ENCODE measurements around the gene SUGCT.

The SUGCT gene

GRCh38 chr7:40784176-40784575 lies 649.4 kb downstream of the SUGCT start:
- no peak for DNase-seq (ENCODE audit: low read depth, low spot score)
- H3K27ac ChIP-seq, result no peak overlapping the region

- H3K27ac ChIP-seq, result no peak overlapping the region
- DNase-seq (ENCODE audit: low read depth, low spot score), result no peak
Observed at GRCh38 chr7:40786909-40787308, 652.1 kb downstream of the SUGCT start.

- no peak for DNase-seq (ENCODE audit: low read depth, low spot score)
- H3K27ac ChIP-seq, result no peak overlapping the region
Observed at GRCh38 chr7:40793132-40793531, 658.3 kb downstream of the SUGCT start.

- no peak overlapping the region for H3K27ac ChIP-seq
- DNase-seq (ENCODE audit: low read depth, low spot score), result no peak
Observed at GRCh38 chr7:40795607-40796006, 660.8 kb downstream of the SUGCT start.

GRCh38 chr7:40796723-40797122 lies 661.9 kb downstream of the SUGCT start:
- H3K27ac ChIP-seq, result no peak overlapping the region
- DNase-seq (ENCODE audit: low read depth, low spot score), result no peak

GRCh38 chr7:40798613-40799012 lies 663.8 kb downstream of the SUGCT start:
- H3K27ac ChIP-seq, result no peak overlapping the region
- no peak for DNase-seq (ENCODE audit: low read depth, low spot score)

GRCh38 chr7:40799493-40800403 lies 664.9 kb downstream of the SUGCT start:
- H3K27ac ChIP-seq, result no peak overlapping the region
- DNase-seq (ENCODE audit: low read depth, low spot score), result no peak

GRCh38 chr7:40800771-40801170 lies 666.0 kb downstream of the SUGCT start:
- no peak for DNase-seq (ENCODE audit: low read depth, low spot score)
- no peak overlapping the region for H3K27ac ChIP-seq

- no peak overlapping the region for H3K27ac ChIP-seq
- no peak for DNase-seq (ENCODE audit: low read depth, low spot score)
Observed at GRCh38 chr7:40802497-40802896, 667.7 kb downstream of the SUGCT start.

- no peak for DNase-seq (ENCODE audit: low read depth, low spot score)
- no peak overlapping the region for H3K27ac ChIP-seq
Observed at GRCh38 chr7:40804477-40805215, 669.8 kb downstream of the SUGCT start.

- H3K27ac ChIP-seq, result no peak overlapping the region
- DNase-seq (ENCODE audit: low read depth, low spot score), result no peak
Observed at GRCh38 chr7:40805361-40805760, 670.6 kb downstream of the SUGCT start.

GRCh38 chr7:40808378-40808942 lies 673.7 kb downstream of the SUGCT start:
- H3K27ac ChIP-seq, result peak overlapping the region; percentile 58
- no peak for DNase-seq (ENCODE audit: low read depth, low spot score)

- no peak overlapping the region for H3K27ac ChIP-seq
- no peak for DNase-seq (ENCODE audit: low read depth, low spot score)
Observed at GRCh38 chr7:40810274-40810673, 675.5 kb downstream of the SUGCT start.

- no peak overlapping the region for H3K27ac ChIP-seq
- DNase-seq (ENCODE audit: low read depth, low spot score), result no peak
Observed at GRCh38 chr7:40811666-40812065, 676.9 kb downstream of the SUGCT start.

- peak overlapping the region; percentile 89 for H3K27ac ChIP-seq
- no peak for DNase-seq (ENCODE audit: low read depth, low spot score)
Observed at GRCh38 chr7:40815022-40815421, 680.2 kb downstream of the SUGCT start.

GRCh38 chr7:40815512-40815911 lies 680.7 kb downstream of the SUGCT start:
- DNase-seq (ENCODE audit: low read depth, low spot score), result peak; percentile 37
- H3K27ac ChIP-seq, result peak overlapping the region; percentile 89

GRCh38 chr7:40822861-40823260 lies 688.1 kb downstream of the SUGCT start:
- H3K27ac ChIP-seq, result peak overlapping the region; percentile 93
- no peak for DNase-seq (ENCODE audit: low read depth, low spot score)

GRCh38 chr7:40824461-40824860 lies 689.7 kb downstream of the SUGCT start:
- DNase-seq (ENCODE audit: low read depth, low spot score), result no peak
- H3K27ac ChIP-seq, result peak overlapping the region; percentile 93

GRCh38 chr7:40826411-40827221 lies 691.8 kb downstream of the SUGCT start:
- peak overlapping the region; percentile 93 for H3K27ac ChIP-seq
- no peak for DNase-seq (ENCODE audit: low read depth, low spot score)
